WTC11 (cell line): ENCODE measurements around the gene CAP1. TPM values are rescaled to one million over a fixed set of nuclear protein-coding genes. Genes with fewer than 3 reads are reported as not detected.

Source experiments
- ATAC-seq: fragments of 200-7000 bp; cut with Tn5 transposase; 2 replicates; pipeline ENCODE4 v1.10.0; 2021; ENCODE audit warnings: mild to moderate bottlenecking, moderate library complexity
- CTCF ChIA-PET: fragments of 300-600 bp; sonication (Branson Sonifier 250); formaldehyde crosslinking; loops from one replicate; lab custom pipeline; 2021; ENCODE audit warnings: antibody characterized with exemption; lab: Charles Lee
- POLR2A ChIA-PET: fragments of 350-600 bp; sonication (Branson Sonifier 250); formaldehyde crosslinking; loops from one replicate; lab custom pipeline; 2021; ENCODE audit warnings: antibody characterized with exemption; lab: Charles Lee
- DNase-seq: peaks from one replicate; pipeline ENCODE4 v3.0.0; 2021; ENCODE audit warnings: low spot score
- H3K27ac Mint-ChIP-seq: 2 replicates; pipeline ENCODE4 v1.8.0; 2021; ENCODE audit warnings: mixed read lengths
- H3K27me3 Mint-ChIP-seq: 2 replicates; pipeline ENCODE4 v1.8.0; 2021; ENCODE audit warnings: low read depth, mild to moderate bottlenecking, moderate library complexity, mixed read lengths
- H3K36me3 Mint-ChIP-seq: 2 replicates; pipeline ENCODE4 v1.8.0; 2021; ENCODE audit warnings: mixed read lengths
- H3K4me1 Mint-ChIP-seq: 2 replicates; pipeline ENCODE4 v1.8.0; 2022; ENCODE audit warnings: mixed read lengths
- H3K4me3 Mint-ChIP-seq: 2 replicates; pipeline ENCODE4 v1.8.0; 2021; ENCODE audit warnings: mild to moderate bottlenecking, moderate library complexity, mixed read lengths
- H3K9me3 Mint-ChIP-seq: 2 replicates; pipeline ENCODE4 v1.8.0; 2021; ENCODE audit warnings: mixed read lengths
- CBFB ChIP-seq: sonication (generic); formaldehyde crosslinking; IDR thresholded peaks from 2 replicates; pipeline ENCODE4 v1.8.1; 2022; ENCODE audit warnings: mild to moderate bottlenecking, low read depth, missing genetic modification reagents
- CREB1 ChIP-seq: sonication (generic); formaldehyde crosslinking; IDR thresholded peaks from 2 replicates; pipeline ENCODE4 v1.8.0; 2023; ENCODE audit warnings: mild to moderate bottlenecking, missing genetic modification reagents
- ETV6 ChIP-seq: sonication (generic); formaldehyde crosslinking; IDR thresholded peaks from 2 replicates; pipeline ENCODE4 v1.8.1; 2022; ENCODE audit warnings: mild to moderate bottlenecking, missing genetic modification reagents
- GABPB1 ChIP-seq: sonication (generic); formaldehyde crosslinking; IDR thresholded peaks from 2 replicates; pipeline ENCODE4 v1.8.1; 2023; ENCODE audit warnings: mild to moderate bottlenecking, missing genetic modification reagents
- IRF2 ChIP-seq: sonication (generic); formaldehyde crosslinking; IDR thresholded peaks from 2 replicates; pipeline ENCODE4 v1.8.0; 2022; ENCODE audit warnings: low read depth, missing genetic modification reagents, borderline replicate concordance
- KAT7 ChIP-seq: sonication (generic); formaldehyde crosslinking; IDR thresholded peaks from 2 replicates; pipeline ENCODE4 v1.8.1; 2023; ENCODE audit warnings: missing genetic modification reagents, mild to moderate bottlenecking, borderline replicate concordance
- MAX ChIP-seq: sonication (generic); formaldehyde crosslinking; IDR thresholded peaks from 2 replicates; pipeline ENCODE4 v1.8.0; 2022; ENCODE audit warnings: mild to moderate bottlenecking, missing genetic modification reagents
- NFATC4 ChIP-seq: fragments of 250-450 bp; sonication (Bioruptor Pico); IDR thresholded peaks from 2 replicates; pipeline ENCODE4 v1.9.0; 2021; ENCODE audit warnings: mild to moderate bottlenecking
- NR3C1 ChIP-seq: sonication (generic); formaldehyde crosslinking; conservative IDR thresholded peaks from 2 replicates; pipeline ENCODE4 v1.8.1; 2023; ENCODE audit warnings: low read depth, mild to moderate bottlenecking, missing genetic modification reagents
- SMAD4 ChIP-seq: sonication (generic); formaldehyde crosslinking; IDR thresholded peaks from 2 replicates; pipeline ENCODE4 v1.8.0; 2022; ENCODE audit warnings: mild to moderate bottlenecking, missing genetic modification reagents
- SOX15 ChIP-seq: fragments of 250-450 bp; sonication (Bioruptor Pico); IDR thresholded peaks from 2 replicates; pipeline ENCODE4 v1.9.0; 2021; ENCODE audit warnings: mild to moderate bottlenecking
- TEAD1 ChIP-seq: sonication (generic); formaldehyde crosslinking; IDR thresholded peaks from 2 replicates; pipeline ENCODE4 v1.8.0; 2022; ENCODE audit warnings: mild to moderate bottlenecking, missing genetic modification reagents
- TEAD4 ChIP-seq: sonication (generic); formaldehyde crosslinking; IDR thresholded peaks from 2 replicates; pipeline ENCODE4 v1.8.0; 2022; ENCODE audit warnings: mild to moderate bottlenecking, missing genetic modification reagents
- ZBTB21 ChIP-seq: sonication (generic); formaldehyde crosslinking; IDR thresholded peaks from 2 replicates; pipeline ENCODE4 v1.8.1; 2023; ENCODE audit warnings: mild to moderate bottlenecking, missing genetic modification reagents, borderline replicate concordance
- total RNA-seq: library from RNA; stranded (reverse); gene quantifications from 3 replicates; pipeline ENCODE4 v1.2.3, GENCODE V29; 2021
- TF ChIP-seq, protein P1 (sequence below): sonication (generic); formaldehyde crosslinking; IDR thresholded peaks from 2 replicates; pipeline ENCODE4 v1.8.1; 2022; ENCODE audit warnings: low read depth, mild to moderate bottlenecking, moderate library complexity, missing genetic modification reagents, borderline replicate concordance
- TF ChIP-seq, protein P2 (sequence below): fragments of 250-450 bp; sonication (Bioruptor Pico); IDR thresholded peaks from 2 replicates; pipeline ENCODE4 v1.9.0; 2021; ENCODE audit warnings: mild to moderate bottlenecking
- TF ChIP-seq, protein P3 (sequence below): sonication (generic); formaldehyde crosslinking; IDR thresholded peaks from 2 replicates; pipeline ENCODE4 v1.8.1; 2022; ENCODE audit warnings: missing genetic modification reagents, borderline replicate concordance
- TF ChIP-seq, protein P4 (sequence below): sonication (generic); formaldehyde crosslinking; IDR thresholded peaks from 2 replicates; pipeline ENCODE4 v1.8.1; 2023; ENCODE audit warnings: mild to moderate bottlenecking, moderate library complexity, missing genetic modification reagents

CAP1 gene
- total RNA-seq, 1 experiment from 2014 or later = 304 TPM

- CTCF ChIA-PET = interaction anchor here (0.9 to 3.9 kb wide), 6 partner anchors 21 to 142 kb away, joined by 3 to 15 read pairs (median 4); no protein-coding TSS in a partner anchor
- no peaks in the 10 kb centered on the region for H3K9me3 Mint-ChIP-seq
- TF ChIP-seq SMAD4 (CRISPR knock-in tag) (no peak), CREB1 (CRISPR knock-in tag) (no peak), NR3C1 (no peak), ZBTB21 (CRISPR knock-in tag) (no peak), NFATC4 (CRISPR knock-in tag) (no peak), CBFB (CRISPR knock-in tag) (no peak)
- TF ChIP-seq, protein P1, sequence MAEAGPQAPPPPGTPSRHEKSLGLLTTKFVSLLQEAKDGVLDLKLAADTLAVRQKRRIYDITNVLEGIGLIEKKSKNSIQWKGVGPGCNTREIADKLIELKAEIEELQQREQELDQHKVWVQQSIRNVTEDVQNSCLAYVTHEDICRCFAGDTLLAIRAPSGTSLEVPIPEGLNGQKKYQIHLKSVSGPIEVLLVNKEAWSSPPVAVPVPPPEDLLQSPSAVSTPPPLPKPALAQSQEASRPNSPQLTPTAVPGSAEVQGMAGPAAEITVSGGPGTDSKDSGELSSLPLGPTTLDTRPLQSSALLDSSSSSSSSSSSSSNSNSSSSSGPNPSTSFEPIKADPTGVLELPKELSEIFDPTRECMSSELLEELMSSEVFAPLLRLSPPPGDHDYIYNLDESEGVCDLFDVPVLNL (CRISPR knock-in tag) = no peak
- TF ChIP-seq, all 79 proteins: peak for 0
- Mint-ChIP-seq H3K27me3 (no peaks in the 10 kb centered on the region), H3K36me3 (peaks cover 11% of the 10 kb centered on the region), H3K4me3 (peak overlapping the region; percentile 95), H3K4me1 (peaks cover 25% of the 10 kb centered on the region), H3K27ac (peak overlapping the region; percentile 71)
- no peak for DNase-seq
- POLR2A ChIA-PET = interaction anchor here (1.2 kb wide), 1 partner anchor 119 kb away, joined by 5 read pairs; no protein-coding TSS in a partner anchor
- no peak for ATAC-seq
Observed at GRCh38 chr1:40038697-40039096, 1.8 kb upstream of the CAP1 start.

DNA sequence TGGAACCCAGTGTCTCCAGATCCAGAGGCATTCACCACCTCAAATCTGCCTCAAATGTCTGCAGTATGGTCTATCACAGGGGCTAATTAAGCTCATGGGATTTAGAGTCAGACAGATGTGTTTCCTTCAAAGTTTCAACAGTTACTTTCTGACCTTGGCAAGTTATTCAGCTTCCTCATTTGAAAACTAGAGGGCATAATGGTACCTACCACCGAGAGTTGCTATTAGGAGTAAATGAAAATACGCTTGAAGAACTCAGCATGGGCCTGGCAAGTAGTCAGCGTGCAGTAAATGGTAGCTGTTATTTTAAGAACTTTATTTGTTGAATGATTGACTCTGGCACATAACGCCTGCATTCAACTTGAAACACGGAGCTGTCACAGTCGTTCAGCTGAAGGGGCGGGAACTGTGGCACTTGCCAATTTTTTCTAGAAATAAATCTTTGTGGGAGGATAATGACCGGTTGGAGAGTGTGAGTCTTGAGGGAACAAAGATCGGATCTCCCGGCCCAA, 1.2 kb upstream of the CAP1 start:
- H3K36me3 Mint-ChIP-seq = peaks cover 17% of the 10 kb centered on the region
- H3K27ac Mint-ChIP-seq = peak overlapping the region; percentile 97
- H3K9me3 Mint-ChIP-seq = no peaks in the 10 kb centered on the region
- POLR2A ChIA-PET = interaction anchor here (1.2 to 1.4 kb wide), 2 partner anchors 120 to 141 kb away, joined by 5 to 8 read pairs; no protein-coding TSS in a partner anchor
- no peak for DNase-seq
- ATAC-seq = no peak
- TF ChIP-seq, protein P2, sequence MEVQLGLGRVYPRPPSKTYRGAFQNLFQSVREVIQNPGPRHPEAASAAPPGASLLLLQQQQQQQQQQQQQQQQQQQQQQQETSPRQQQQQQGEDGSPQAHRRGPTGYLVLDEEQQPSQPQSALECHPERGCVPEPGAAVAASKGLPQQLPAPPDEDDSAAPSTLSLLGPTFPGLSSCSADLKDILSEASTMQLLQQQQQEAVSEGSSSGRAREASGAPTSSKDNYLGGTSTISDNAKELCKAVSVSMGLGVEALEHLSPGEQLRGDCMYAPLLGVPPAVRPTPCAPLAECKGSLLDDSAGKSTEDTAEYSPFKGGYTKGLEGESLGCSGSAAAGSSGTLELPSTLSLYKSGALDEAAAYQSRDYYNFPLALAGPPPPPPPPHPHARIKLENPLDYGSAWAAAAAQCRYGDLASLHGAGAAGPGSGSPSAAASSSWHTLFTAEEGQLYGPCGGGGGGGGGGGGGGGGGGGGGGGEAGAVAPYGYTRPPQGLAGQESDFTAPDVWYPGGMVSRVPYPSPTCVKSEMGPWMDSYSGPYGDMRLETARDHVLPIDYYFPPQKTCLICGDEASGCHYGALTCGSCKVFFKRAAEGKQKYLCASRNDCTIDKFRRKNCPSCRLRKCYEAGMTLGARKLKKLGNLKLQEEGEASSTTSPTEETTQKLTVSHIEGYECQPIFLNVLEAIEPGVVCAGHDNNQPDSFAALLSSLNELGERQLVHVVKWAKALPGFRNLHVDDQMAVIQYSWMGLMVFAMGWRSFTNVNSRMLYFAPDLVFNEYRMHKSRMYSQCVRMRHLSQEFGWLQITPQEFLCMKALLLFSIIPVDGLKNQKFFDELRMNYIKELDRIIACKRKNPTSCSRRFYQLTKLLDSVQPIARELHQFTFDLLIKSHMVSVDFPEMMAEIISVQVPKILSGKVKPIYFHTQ (CRISPR knock-in tag) = 0 out of 2 replicates have a peak, but pooled peaks have one; percentile 76
- TF ChIP-seq GABPB1 (CRISPR knock-in tag) (no peak), NR3C1 (no peak), IRF2 (CRISPR knock-in tag) (no peak), TEAD4 (CRISPR knock-in tag) (no peak)
- TF ChIP-seq, all 79 proteins: peak for 1
- Mint-ChIP-seq H3K4me1 (peaks cover 31% of the 10 kb centered on the region), H3K4me3 (peak overlapping the region; percentile 95), H3K27me3 (no peaks in the 10 kb centered on the region)
- CTCF ChIA-PET = interaction anchor here (0.9 to 3.9 kb wide), 8 partner anchors 21 to 143 kb away, joined by 3 to 15 read pairs (median 3); no protein-coding TSS in a partner anchor

- ATAC-seq = peak; percentile 73
- no peaks in the 10 kb centered on the region for H3K9me3 Mint-ChIP-seq
- H3K27me3 Mint-ChIP-seq = no peaks in the 10 kb centered on the region
- POLR2A ChIA-PET = interaction anchor here (0.6 to 1.4 kb wide), 6 partner anchors 58 to 983 kb away, joined by 3 to 8 read pairs (median 6); partner anchors contain the start of gene MFSD2A
- H3K4me1 Mint-ChIP-seq = peaks cover 32% of the 10 kb centered on the region
- H3K4me3 Mint-ChIP-seq = peak overlapping the region; percentile 95
- H3K36me3 Mint-ChIP-seq = peaks cover 18% of the 10 kb centered on the region
- DNase-seq = peak; percentile 73
- H3K27ac Mint-ChIP-seq = peak overlapping the region; percentile 97
- CTCF ChIA-PET = interaction anchor here (0.5 to 3.9 kb wide), 13 partner anchors 8 to 299 kb away, joined by 3 to 15 read pairs (median 3); no protein-coding TSS in a partner anchor
- TF ChIP-seq CREB1 (CRISPR knock-in tag) (peak; percentile 7; the same call in 1 of the 2 replicates), ETV6 (CRISPR knock-in tag) (no peak), KAT7 (CRISPR knock-in tag) (no peak; the same call in 1 of the 2 replicates), SOX15 (CRISPR knock-in tag) (no peak), TEAD1 (CRISPR knock-in tag) (0 out of 2 replicates have a peak, but pooled peaks have one; percentile 17), MAX (peak; percentile 38; the same call in 1 of the 2 replicates)
- TF ChIP-seq, protein P1 (CRISPR knock-in tag) = no peak
- TF ChIP-seq, protein P3, sequence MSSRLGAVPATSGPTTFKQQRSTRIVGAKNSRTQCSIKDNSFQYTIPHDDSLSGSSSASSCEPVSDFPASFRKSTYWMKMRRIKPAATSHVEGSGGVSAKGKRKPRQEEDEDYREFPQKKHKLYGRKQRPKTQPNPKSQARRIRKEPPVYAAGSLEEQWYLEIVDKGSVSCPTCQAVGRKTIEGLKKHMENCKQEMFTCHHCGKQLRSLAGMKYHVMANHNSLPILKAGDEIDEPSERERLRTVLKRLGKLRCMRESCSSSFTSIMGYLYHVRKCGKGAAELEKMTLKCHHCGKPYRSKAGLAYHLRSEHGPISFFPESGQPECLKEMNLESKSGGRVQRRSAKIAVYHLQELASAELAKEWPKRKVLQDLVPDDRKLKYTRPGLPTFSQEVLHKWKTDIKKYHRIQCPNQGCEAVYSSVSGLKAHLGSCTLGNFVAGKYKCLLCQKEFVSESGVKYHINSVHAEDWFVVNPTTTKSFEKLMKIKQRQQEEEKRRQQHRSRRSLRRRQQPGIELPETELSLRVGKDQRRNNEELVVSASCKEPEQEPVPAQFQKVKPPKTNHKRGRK (CRISPR knock-in tag) = no peak
- TF ChIP-seq, protein P4, sequence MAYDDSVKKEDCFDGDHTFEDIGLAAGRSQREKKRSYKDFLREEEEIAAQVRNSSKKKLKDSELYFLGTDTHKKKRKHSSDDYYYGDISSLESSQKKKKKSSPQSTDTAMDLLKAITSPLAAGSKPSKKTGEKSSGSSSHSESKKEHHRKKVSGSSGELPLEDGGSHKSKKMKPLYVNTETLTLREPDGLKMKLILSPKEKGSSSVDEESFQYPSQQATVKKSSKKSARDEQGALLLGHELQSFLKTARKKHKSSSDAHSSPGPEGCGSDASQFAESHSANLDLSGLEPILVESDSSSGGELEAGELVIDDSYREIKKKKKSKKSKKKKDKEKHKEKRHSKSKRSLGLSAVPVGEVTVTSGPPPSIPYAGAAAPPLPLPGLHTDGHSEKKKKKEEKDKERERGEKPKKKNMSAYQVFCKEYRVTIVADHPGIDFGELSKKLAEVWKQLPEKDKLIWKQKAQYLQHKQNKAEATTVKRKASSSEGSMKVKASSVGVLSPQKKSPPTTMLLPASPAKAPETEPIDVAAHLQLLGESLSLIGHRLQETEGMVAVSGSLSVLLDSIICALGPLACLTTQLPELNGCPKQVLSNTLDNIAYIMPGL = peak; percentile 10; the same call in 1 of the 2 replicates
Observed at GRCh38 chr1:40039757-40040510, 595 bp upstream of the CAP1 start.
